HEK293T (cell line): ENCODE data around the gene SCYL2.

Experiments used
- CTCF ChIA-PET: fragments of 350-600 bp; formaldehyde crosslinking; extraction: SDS; loops from one replicate; lab custom pipeline; 2021; ENCODE audit warnings: antibody characterized with exemption, inconsistent platforms; lab: Yijun Ruan, JAX
- POLR2A ChIA-PET: fragments of 350-600 bp; formaldehyde crosslinking; extraction: SDS; loops from one replicate; lab custom pipeline; 2020; ENCODE audit warnings: antibody characterized with exemption, inconsistent platforms; lab: Yijun Ruan, JAX
- DNase-seq: peaks from one replicate; pipeline ENCODE4 v3.0.0; 2012; ENCODE audit warnings: mixed read lengths; ENCODE audit errors: extremely low spot score
- ARNT ChIP-seq: fragments of 450-650 bp; IDR thresholded peaks from 2 replicates; pipeline ENCODE4 v1.6.1; 2017; ENCODE audit warnings: mild to moderate bottlenecking
- BHLHE40 ChIP-seq: fragments of 450-650 bp; IDR thresholded peaks from 2 replicates; pipeline ENCODE4 v1.6.1; 2016; ENCODE audit warnings: mild to moderate bottlenecking, moderate library complexity, borderline replicate concordance
- CTBP1 ChIP-seq: fragments of 450-650 bp; IDR thresholded peaks from 2 replicates; pipeline ENCODE4 v1.6.1; 2016; ENCODE audit warnings: borderline replicate concordance
- ELF4 ChIP-seq: fragments of 450-650 bp; IDR thresholded peaks from 2 replicates; pipeline ENCODE4 v1.6.1; 2017; ENCODE audit warnings: antibody characterized with exemption
- FOXA1 ChIP-seq: fragments of 450-650 bp; IDR thresholded peaks from 2 replicates; pipeline ENCODE4 v1.6.1; 2016; ENCODE audit warnings: mild to moderate bottlenecking
- FOXK2 ChIP-seq: fragments of 450-650 bp; IDR thresholded peaks from 2 replicates; pipeline ENCODE4 v1.6.1; 2016; ENCODE audit warnings: mild to moderate bottlenecking
- FOXM1 ChIP-seq: fragments of 450-650 bp; IDR thresholded peaks from 2 replicates; pipeline ENCODE4 v1.6.1; 2017; ENCODE audit warnings: mild to moderate bottlenecking, borderline replicate concordance
- HDGF ChIP-seq: fragments of 450-650 bp; IDR thresholded peaks from 2 replicates; pipeline ENCODE4 v1.6.1; 2017; ENCODE audit warnings: antibody characterized with exemption, borderline replicate concordance
- L3MBTL2 ChIP-seq: fragments of 450-650 bp; conservative IDR thresholded peaks from 2 replicates; pipeline ENCODE4 v1.6.1; 2016; ENCODE audit warnings: mild to moderate bottlenecking
- LEF1 ChIP-seq: fragments of 450-650 bp; IDR thresholded peaks from 2 replicates; pipeline ENCODE4 v1.6.1; 2017; ENCODE audit warnings: mild to moderate bottlenecking, borderline replicate concordance
- NFRKB ChIP-seq: fragments of 450-650 bp; IDR thresholded peaks from 2 replicates; pipeline ENCODE4 v1.6.1; 2016; ENCODE audit warnings: mild to moderate bottlenecking, moderate library complexity
- SP1 ChIP-seq: fragments of 450-650 bp; IDR thresholded peaks from 2 replicates; pipeline ENCODE4 v1.6.1; 2017
- SUZ12 ChIP-seq: fragments of 450-650 bp; IDR thresholded peaks from 2 replicates; pipeline ENCODE4 v1.6.1; 2016; ENCODE audit warnings: mild to moderate bottlenecking
- TARDBP ChIP-seq: fragments of 450-650 bp; IDR thresholded peaks from 2 replicates; pipeline ENCODE4 v1.6.1; 2016
- ZNF384 ChIP-seq: fragments of 450-650 bp; IDR thresholded peaks from 2 replicates; pipeline ENCODE4 v1.6.1; 2016
- TF ChIP-seq, protein P1 (sequence below): fragments of 450-650 bp; IDR thresholded peaks from 2 replicates; pipeline ENCODE4 v1.6.1; 2016

SCYL2 gene

DNA sequence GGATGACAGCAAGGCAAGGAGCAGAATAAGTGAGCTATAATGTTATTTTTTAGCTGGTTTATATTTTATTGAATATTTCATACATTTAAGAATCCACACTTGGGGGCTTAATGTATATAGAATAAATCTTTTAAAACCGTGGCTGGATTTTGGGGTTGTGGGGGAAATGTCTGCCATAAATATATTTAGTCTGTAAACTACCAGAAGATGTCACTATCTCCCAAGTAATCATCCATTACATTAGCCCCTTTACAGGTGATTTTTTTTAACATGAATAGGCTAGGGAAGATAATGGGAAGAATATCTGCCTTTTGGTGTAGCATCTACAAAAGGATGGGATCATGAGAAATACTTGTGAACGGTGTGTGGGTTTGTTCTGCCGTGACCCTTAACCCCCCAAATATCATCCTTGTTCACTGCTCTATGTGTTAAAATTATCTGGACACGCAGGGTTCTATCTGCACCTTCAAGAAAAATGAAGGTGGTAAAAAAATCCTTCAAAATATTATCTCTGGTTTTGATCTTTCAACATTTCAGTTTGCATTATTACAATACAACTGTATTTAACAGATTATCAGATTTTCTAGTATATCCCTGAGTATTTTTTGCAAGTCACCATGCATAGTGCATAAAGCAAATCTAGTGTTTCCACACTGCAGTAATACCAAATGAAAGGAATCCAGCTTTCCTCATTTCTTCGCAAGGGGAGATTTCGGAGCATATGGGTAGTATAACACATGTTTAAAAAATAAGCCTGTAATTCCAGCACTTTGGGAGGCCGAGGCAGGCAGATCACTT lies 81.9 kb downstream of the SCYL2 start:
- CTCF ChIA-PET: interaction anchor here (0.6 to 3.4 kb wide), 9 partner anchors 10 to 386 kb away, joined by 3 to 15 read pairs (median 4); no protein-coding TSS in a partner anchor
- TF ChIP-seq ZNF384 (peak; percentile 80), SP1 (no peak)
- peak; percentile 21 for DNase-seq
- POLR2A ChIA-PET: no interaction called here

GRCh38 chr12:100356644-100357223 lies 89.8 kb downstream of the SCYL2 start, which contains the start of gene SLC17A8:
Gene SLC17A8 (plus strand): TSS chr12:100357074. CDS start chr12:100357392, 318 bp downstream.
- CTCF ChIA-PET: interaction anchor here (0.8 kb wide), 1 partner anchor 48 kb away, joined by 3 read pairs; no protein-coding TSS in a partner anchor
- TF ChIP-seq NFRKB (no peak), TARDBP (no peak), BHLHE40 (no peak), HDGF (no peak), SUZ12 (no peak), L3MBTL2 (no peak), ARNT (no peak), SP1 (no peak), ZNF384 (no peak)
- TF ChIP-seq, protein P1, sequence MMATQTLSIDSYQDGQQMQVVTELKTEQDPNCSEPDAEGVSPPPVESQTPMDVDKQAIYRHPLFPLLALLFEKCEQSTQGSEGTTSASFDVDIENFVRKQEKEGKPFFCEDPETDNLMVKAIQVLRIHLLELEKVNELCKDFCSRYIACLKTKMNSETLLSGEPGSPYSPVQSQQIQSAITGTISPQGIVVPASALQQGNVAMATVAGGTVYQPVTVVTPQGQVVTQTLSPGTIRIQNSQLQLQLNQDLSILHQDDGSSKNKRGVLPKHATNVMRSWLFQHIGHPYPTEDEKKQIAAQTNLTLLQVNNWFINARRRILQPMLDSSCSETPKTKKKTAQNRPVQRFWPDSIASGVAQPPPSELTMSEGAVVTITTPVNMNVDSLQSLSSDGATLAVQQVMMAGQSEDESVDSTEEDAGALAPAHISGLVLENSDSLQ: no peak
- POLR2A ChIA-PET: no interaction called here
- DNase-seq: no peak

GRCh38 chr12:100359248-100359647 lies 92.3 kb downstream of the SCYL2 start:
- no peak for DNase-seq
- POLR2A ChIA-PET: no interaction called here
- CTCF ChIA-PET: interaction anchor here (0.7 kb wide), 1 partner anchor 45 kb away, joined by 3 read pairs; no protein-coding TSS in a partner anchor
- TF ChIP-seq FOXK2 (no peak), L3MBTL2 (no peak), BHLHE40 (no peak), TARDBP (no peak), FOXM1 (no peak)
- TF ChIP-seq, protein P1: no peak

GRCh38 chr12:100359822-100360221 lies 92.8 kb downstream of the SCYL2 start:
- CTCF ChIA-PET: interaction anchor here (0.6 kb wide), 1 partner anchor 12 kb away, joined by 4 read pairs; no protein-coding TSS in a partner anchor
- TF ChIP-seq, protein P1: peak; percentile 48
- no peak for TF ChIP-seq LEF1
- no peak for DNase-seq
- POLR2A ChIA-PET: no interaction called here

DNA sequence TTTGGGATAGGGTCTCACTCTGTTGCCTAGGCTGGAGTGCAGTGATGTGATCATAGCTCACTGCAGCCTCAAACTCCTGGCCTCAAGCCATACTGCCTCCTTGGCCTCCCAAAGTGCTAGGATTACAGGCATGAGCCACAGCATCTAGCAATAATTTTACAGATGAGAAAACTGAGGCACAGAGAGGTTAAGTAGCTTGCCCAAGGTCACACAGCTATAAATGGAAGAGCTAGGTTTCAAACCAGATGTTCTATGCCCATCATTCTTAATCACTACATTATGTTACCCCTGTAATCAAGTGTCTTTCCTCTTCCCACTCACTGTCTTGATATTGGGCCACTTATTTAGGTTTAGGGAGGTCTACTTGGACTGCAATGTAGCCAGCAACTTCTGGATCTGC lies 93.5 kb downstream of the SCYL2 start:
- DNase-seq: no peak
- no peak for TF ChIP-seq L3MBTL2
- TF ChIP-seq LEF1: no peak
- TF ChIP-seq NFRKB: no peak
- no peak for TF ChIP-seq TARDBP
- TF ChIP-seq HDGF: no peak
- TF ChIP-seq ZNF384: no peak
- TF ChIP-seq CTBP1: no peak
- TF ChIP-seq BHLHE40: no peak
- no peak for TF ChIP-seq FOXK2
- POLR2A ChIA-PET: no interaction called here
- CTCF ChIA-PET: no interaction called here

- CTCF ChIA-PET: no interaction called here
- no peak for TF ChIP-seq FOXK2
- TF ChIP-seq SP1: no peak
- no peak for TF ChIP-seq FOXA1
- TF ChIP-seq TARDBP: no peak
- no peak for TF ChIP-seq SUZ12
- no peak for TF ChIP-seq FOXM1
- DNase-seq: no peak
- POLR2A ChIA-PET: interaction anchor here (0.6 kb wide), 1 partner anchor 11 kb away, joined by 3 read pairs; no protein-coding TSS in a partner anchor
These were observed 97.3 kb downstream of the SCYL2 start for GRCh38 chr12:100364324-100364723.

- no peak for DNase-seq
- no peak for TF ChIP-seq ARNT
- TF ChIP-seq FOXM1: no peak
- no peak for TF ChIP-seq BHLHE40
- TF ChIP-seq ELF4: no peak
- no peak for TF ChIP-seq SP1
- TF ChIP-seq FOXK2: no peak
- TF ChIP-seq NFRKB: no peak
- TF ChIP-seq TARDBP: no peak
- TF ChIP-seq, protein P1: no peak
- no peak for TF ChIP-seq HDGF
- ChIA-PET POLR2A (no interaction called here), CTCF (no interaction called here)
These were observed 98.4 kb downstream of the SCYL2 start for GRCh38 chr12:100365411-100365810.
